Measurements from ENCODE around the gene IARS1.

The IARS1 gene

DNA sequence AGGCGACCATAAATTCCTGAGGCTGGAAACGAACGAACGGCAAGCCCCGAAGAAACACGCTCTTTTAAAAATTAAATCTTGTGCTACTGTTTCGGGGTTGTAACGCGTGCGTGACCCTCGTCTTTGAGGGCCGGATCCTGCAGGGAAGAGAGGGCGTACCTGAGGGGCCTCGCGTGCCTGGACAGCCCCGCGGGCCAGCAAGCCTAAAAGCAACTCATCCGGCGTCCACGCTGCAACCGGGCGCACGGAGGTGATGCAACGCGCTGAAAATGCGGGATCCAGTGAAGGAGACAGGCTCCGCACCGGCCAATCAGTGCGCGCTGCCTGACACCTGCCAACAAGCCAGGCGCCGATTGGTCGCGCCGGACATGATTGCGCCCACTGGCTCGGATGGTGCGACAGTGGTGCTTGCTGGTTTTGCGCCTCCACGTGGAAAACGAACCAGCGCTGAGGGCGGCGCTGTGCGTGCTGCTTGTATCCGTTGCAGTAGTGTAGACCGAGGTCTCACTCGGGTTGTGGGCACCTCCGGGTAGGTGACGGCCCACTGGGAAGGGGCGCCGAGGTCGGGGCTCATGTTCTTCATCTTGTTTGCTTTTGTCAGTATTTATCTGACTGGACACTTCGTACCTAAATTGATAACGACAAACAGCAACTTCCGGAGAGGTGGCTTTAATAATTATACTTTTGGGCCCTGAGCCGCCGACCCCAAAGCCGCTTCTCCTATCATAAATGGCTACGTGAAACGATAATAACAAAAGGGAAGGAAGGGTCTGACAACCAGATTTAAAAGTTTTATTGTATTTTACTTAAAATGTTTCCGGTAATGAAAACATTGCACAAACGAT lies at the start of gene IARS1:
Gene IARS1 (minus strand): TSS at position 246 of the 845 bp plus-strand sequence. CDS start 4,278 bp downstream, outside the sequence.
- peak; percentile 96 for DNase-seq
- in situ Hi-C loops (cut with HindIII; ENCODE audit: low pct_ligation_motif_present, low pct_unique_long_range_greater_than_20kb, low sequenced_read_pairs) = no loop called here

- in situ Hi-C loops (cut with HindIII; ENCODE audit: low pct_ligation_motif_present, low pct_unique_long_range_greater_than_20kb, low sequenced_read_pairs) = no loop called here
- DNase-seq = no peak
Observed at GRCh38 chr9:92342825-92343488, 49.5 kb upstream of the IARS1 start.

DNA sequence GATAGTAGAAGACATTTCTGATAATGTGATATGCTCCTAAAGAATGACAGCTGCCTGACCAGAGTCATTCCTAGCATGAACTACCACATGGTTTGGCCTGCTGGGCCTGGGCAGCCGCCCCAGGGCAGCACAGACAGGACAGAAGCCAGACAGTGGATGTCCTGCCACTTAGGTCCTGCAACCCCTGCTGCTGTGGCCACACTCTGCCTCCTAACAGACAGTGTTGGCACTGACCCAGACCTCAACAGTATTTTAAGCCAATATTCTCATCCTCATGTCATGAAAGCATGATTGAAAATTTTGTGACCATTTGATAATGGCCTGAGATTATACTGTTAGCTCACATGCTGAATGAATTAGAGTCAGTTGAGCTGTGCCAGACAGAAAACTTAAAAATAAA lies 48.1 kb upstream of the IARS1 start:
- DNase-seq = no peak
- in situ Hi-C loops (cut with HindIII; ENCODE audit: low pct_ligation_motif_present, low pct_unique_long_range_greater_than_20kb, low sequenced_read_pairs) = no loop called here

GRCh38 chr9:92333282-92333634 lies 39.8 kb upstream of the IARS1 start:
- DNase-seq = no peak
- in situ Hi-C loops (cut with HindIII; ENCODE audit: low pct_ligation_motif_present, low pct_unique_long_range_greater_than_20kb, low sequenced_read_pairs) = no loop called here

DNA sequence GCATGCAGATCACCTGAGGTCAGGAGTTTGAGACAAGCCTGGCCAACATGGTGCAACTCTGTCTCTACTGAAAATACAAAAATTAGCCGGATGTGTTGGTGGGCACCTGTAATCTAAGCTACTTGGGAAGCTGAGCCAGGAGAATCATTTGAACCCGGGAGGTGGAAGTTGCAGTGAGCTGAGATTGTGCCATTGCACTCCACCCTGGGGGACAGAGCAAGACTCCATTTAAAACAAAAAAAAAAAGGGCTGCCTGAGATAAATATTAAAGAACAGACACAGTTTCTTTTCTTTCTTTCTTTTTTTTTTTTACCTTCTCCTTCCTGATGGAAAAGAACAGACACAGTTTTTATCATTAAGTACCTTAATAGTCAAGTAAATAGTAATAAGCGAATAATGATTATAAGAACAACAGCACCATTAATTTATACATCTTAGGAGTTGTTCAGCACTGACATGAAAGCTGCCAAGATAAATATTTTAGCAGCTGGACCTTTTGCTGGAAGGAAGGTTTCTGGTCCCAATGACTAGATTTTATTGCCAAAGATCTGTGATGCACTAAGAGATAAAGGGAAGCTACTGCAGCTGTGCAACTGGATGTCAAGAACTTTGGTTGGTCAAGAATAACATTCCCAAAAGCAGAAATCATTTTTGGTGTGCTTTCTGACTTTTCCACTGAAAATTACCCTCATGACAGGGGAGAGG lies 39.2 kb upstream of the IARS1 start:
- in situ Hi-C loops (cut with HindIII; ENCODE audit: low pct_ligation_motif_present, low pct_unique_long_range_greater_than_20kb, low sequenced_read_pairs) = no loop called here

DNA sequence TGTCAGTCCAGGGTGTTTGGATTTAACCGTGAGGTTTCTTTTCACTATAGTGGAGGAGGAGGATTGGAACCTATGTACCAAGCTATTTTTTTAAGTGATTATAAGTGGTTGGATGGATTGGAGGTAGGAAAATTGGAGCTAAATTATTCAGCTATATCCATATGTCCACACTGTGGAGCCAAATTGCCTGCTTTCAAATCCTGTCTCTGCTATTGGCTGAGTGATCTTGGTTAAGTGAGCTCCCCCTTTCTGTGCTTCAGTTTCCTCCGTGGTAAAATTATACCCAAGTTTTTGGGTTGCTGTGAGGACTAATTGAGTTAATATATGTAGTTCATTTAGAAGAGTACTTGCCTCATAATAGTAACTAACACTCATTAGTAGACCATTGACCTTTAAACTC lies 34.7 kb upstream of the IARS1 start:
- in situ Hi-C loops (cut with HindIII; ENCODE audit: low pct_ligation_motif_present, low pct_unique_long_range_greater_than_20kb, low sequenced_read_pairs) = no loop called here
- peak; percentile 49 for DNase-seq

More for the DNA sequence above, 39.2 kb upstream of the IARS1 start:
- no peak for DNase-seq

DNA sequence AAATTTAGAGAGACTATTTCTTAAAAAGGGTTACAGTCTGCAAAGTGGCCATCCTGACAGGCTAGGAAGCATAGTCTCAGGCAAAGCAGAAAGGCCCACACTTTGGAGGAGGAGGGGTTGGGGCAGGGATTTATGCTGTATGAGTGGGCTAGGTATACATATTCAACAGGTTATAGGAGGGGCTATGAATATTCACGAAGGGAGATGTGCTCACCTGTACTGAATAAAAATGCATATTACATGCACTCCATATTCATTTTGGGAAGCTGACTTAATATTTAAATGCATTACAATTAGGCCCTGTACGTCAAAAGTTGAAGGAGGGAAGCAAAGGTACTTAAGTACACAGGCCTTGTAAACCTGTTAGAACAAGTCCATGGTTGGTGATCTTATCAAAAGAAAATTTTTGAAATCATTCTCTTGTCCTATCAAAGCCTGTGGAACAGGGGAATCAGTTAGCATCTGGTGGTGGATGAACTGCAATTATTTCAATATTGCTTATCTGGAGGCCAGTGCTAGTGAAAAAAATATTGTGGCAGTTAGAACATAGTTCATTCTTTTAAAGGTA lies 33.9 kb upstream of the IARS1 start:
- in situ Hi-C loops (cut with HindIII; ENCODE audit: low pct_ligation_motif_present, low pct_unique_long_range_greater_than_20kb, low sequenced_read_pairs) = no loop called here
- no peak for DNase-seq

- in situ Hi-C loops (cut with HindIII; ENCODE audit: low pct_ligation_motif_present, low pct_unique_long_range_greater_than_20kb, low sequenced_read_pairs) = no loop called here
- no peak for DNase-seq
Observed at GRCh38 chr9:92325991-92326500, 32.5 kb upstream of the IARS1 start.

GRCh38 chr9:92325269-92325990 lies 31.9 kb upstream of the IARS1 start, which contains the start of the genes CENPP and NOL8:
Gene CENPP, plus strand, starts transcription at chr9:92325953.
Gene NOL8, minus strand, starts transcription at chr9:92325350. Its CDS starts 1,189 bp downstream, at chr9:92324161.
- DNase-seq = peak; percentile 85
- in situ Hi-C loops (cut with HindIII; ENCODE audit: low pct_ligation_motif_present, low pct_unique_long_range_greater_than_20kb, low sequenced_read_pairs) = no loop called here

DNA sequence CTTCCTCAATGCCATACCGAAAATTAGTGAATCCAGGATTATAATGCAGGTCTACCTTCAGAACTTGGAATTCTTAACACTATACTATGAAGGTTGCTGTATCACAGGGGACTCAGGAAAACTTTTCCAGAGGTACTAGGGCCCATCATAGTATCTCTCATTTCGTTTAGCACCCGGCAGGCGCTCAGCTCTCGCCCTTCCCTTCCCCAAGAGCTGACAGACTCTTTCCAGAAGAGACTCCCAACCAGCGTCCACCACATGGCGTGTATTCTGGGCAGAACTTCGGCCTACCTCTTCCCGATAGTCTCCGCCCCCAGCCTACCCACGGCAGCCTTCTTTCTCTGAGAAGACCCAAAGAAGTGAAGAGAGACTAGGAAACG lies 31.4 kb upstream of the IARS1 start:
- in situ Hi-C loops (cut with HindIII; ENCODE audit: low pct_ligation_motif_present, low pct_unique_long_range_greater_than_20kb, low sequenced_read_pairs) = no loop called here
- DNase-seq = no peak

- in situ Hi-C loops (cut with HindIII; ENCODE audit: low pct_ligation_motif_present, low pct_unique_long_range_greater_than_20kb, low sequenced_read_pairs) = no loop called here
- no peak for DNase-seq
Observed at GRCh38 chr9:92324431-92324830, 30.9 kb upstream of the IARS1 start.

DNA sequence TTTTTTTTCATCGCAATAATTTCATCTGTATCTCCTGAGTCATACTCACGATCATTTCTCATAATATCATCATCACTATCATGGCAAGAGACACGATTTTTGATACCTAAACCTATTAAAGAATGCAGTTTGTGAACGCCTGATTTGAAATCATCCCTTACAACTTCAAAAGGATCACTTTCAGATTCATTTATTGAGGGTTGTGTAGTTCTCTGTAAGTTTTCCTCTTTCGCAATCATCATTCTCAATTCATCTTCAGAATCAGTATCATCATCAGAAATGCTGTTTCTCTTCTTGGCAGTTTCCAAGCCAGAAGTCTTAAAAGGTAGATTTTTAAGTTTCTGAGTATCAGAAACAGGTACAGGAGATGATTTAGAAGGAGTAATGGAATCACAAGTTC lies 22.0 kb upstream of the IARS1 start:
- in situ Hi-C loops (cut with HindIII; ENCODE audit: low pct_ligation_motif_present, low pct_unique_long_range_greater_than_20kb, low sequenced_read_pairs) = no loop called here
- no peak for DNase-seq

DNA sequence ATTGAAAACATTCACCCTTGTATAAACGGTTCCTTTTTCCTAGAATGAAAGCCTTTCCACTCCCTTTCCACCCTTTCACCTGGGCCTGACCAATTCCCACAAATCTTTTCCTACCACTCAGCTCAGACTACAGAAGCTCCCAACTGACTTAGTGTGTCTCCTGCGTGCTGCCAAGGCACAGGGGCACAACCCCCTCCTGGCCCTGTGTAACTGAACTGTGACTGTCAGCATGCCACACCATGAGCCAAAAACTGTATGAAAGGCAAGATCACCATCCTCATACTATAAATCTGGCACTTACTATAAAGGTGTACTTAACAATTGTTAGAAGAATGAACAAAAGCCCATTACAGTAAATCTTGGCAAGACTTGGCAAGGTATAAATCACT lies 20.1 kb upstream of the IARS1 start:
- no peak for DNase-seq
- in situ Hi-C loops (cut with HindIII; ENCODE audit: low pct_ligation_motif_present, low pct_unique_long_range_greater_than_20kb, low sequenced_read_pairs) = no loop called here

DNA sequence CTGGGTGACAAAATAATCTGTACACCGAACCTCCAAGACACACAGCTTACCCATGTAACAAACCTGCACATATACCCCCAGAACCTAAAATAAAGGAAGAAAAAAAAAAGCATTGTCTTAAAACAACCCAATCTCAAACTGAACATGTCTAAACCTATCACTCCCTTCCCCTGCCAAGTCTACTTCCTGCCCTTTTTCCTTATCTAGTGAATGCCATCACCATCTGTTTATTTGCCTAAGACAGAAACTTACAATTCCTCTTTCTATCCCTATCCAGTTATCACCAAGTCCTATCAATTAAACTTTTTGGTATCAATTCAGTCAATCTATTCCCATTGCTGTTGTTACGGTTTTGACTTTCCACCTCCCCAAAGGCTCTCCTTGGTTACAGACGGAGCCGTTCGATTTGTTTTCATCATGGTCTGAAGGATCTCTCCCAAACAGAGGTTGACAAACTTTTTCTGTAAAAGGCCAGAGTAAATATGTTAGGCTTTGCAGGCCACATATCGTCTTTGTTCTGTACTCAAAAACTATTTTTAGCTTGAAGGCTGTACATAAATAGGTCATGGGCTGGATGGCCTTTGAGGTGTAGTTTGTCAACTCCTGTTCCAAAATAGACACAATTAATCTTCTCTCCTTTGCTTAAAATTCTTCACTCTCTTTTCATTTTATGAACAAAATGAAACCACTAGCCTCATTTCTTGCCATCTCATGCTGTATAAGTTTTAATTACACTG lies 19.6 kb upstream of the IARS1 start:
- no peak for DNase-seq
- in situ Hi-C loops (cut with HindIII; ENCODE audit: low pct_ligation_motif_present, low pct_unique_long_range_greater_than_20kb, low sequenced_read_pairs) = no loop called here

DNA sequence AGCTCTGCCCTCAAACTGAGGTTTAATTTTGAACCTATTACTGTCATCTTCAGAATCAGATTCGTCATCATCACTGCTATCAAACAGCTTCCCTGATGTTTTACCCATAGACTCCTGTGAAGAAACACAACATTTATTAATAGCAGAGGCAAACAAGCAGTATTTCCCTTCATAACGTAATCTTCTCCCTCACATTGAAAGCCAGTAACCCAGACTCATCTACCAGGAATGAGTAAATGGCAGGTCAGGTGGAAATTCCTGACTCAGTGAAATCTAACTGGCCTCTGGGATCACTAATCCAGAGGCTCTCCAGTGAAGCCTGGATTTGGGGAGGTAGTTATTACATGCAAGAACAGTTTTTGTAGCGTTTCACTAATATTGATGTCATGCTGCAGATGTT lies 17.1 kb upstream of the IARS1 start:
- peak; percentile 10 for DNase-seq
- in situ Hi-C loops (cut with HindIII; ENCODE audit: low pct_ligation_motif_present, low pct_unique_long_range_greater_than_20kb, low sequenced_read_pairs) = no loop called here

DNA sequence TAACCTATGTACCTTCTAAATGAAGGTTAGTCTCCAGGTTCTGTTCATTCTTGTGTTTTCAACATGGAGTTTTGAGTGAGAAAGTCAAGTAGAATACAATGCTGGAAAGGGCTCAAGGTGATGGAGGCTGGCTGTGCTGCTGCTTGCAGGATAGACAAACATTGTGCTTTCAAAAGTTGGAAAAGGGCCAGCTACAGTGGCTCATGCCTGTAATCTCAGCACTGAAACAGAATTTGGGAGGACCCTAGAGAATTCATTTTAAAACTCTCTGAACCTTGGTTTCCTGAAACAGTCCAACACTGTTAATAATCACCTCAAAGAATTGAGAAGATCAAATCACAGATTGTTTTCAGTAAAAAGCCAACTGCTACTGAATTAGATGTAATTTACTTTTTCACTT lies 15.4 kb upstream of the IARS1 start:
- no peak for DNase-seq
- in situ Hi-C loops (cut with HindIII; ENCODE audit: low pct_ligation_motif_present, low pct_unique_long_range_greater_than_20kb, low sequenced_read_pairs) = no loop called here

GRCh38 chr9:92300936-92301335 lies 7.4 kb upstream of the IARS1 start:
- no peak for DNase-seq
- in situ Hi-C loops (cut with HindIII; ENCODE audit: low pct_ligation_motif_present, low pct_unique_long_range_greater_than_20kb, low sequenced_read_pairs) = no loop called here

GRCh38 chr9:92299116-92299515 lies 5.6 kb upstream of the IARS1 start:
- in situ Hi-C loops (cut with HindIII; ENCODE audit: low pct_ligation_motif_present, low pct_unique_long_range_greater_than_20kb, low sequenced_read_pairs) = no loop called here

More at GRCh38 chr9:92299116-92299515, 5.6 kb upstream of the IARS1 start:
- DNase-seq = peak; percentile 49

All from ACHN (cell line).